Endothelial cell of hepatic sinusoid (primary cell): Measurements from ENCODE around the gene ZDHHC8.
"Not testable (repeated sequence)": the region's sequence is repeated elsewhere in the genome, so short reads cannot be mapped to it uniquely, and the experiment has no call there.

Experiments
- in situ Hi-C: cut with HindIII; loops from 2 replicates; pipeline ENCODE4 v1.10.0; 2017; ENCODE audit warnings: low sequenced_read_pairs

Gene ZDHHC8

DNA sequence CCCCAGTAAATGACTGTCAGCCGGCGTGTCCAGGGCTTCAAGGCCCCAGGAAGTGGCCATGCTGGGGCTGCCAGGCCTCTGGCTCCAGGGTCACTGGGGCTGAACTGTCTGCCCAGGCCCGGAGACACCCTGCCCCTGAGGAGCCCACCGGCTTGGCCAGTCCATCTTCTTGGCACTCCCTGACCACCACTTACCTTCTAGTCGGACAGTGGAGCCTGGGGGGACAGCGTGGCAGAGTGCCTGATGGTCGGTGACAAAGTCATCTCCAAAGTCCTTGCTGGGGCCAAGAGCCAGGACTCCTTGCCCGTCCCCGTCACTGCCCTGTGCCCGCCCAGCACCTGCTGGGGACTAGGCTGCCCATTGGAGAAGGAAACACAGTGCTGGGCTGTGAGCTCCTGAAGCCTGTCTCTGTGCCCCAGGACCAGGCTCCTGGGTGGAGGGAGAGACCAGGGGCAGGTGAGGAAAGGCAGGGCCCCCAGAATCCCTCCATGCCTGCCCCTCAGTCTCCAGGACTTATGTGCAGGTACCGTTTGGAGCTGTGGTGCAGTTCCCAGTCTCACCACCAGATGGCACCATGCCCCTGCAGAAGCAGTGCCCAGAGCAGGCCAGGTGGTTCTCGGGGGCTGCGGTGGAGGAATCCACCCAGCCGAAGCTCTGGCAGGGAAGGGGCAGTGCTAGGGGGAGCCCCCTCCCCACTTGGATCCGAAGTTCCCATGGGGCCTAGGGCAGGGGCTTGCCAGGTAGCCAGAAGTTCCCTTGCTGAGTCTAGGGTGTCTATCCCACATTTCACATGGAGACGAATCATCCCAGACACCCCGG is 25.2 kb downstream of the ZDHHC8 start:
- in situ Hi-C loops, result no loop called here

DNA sequence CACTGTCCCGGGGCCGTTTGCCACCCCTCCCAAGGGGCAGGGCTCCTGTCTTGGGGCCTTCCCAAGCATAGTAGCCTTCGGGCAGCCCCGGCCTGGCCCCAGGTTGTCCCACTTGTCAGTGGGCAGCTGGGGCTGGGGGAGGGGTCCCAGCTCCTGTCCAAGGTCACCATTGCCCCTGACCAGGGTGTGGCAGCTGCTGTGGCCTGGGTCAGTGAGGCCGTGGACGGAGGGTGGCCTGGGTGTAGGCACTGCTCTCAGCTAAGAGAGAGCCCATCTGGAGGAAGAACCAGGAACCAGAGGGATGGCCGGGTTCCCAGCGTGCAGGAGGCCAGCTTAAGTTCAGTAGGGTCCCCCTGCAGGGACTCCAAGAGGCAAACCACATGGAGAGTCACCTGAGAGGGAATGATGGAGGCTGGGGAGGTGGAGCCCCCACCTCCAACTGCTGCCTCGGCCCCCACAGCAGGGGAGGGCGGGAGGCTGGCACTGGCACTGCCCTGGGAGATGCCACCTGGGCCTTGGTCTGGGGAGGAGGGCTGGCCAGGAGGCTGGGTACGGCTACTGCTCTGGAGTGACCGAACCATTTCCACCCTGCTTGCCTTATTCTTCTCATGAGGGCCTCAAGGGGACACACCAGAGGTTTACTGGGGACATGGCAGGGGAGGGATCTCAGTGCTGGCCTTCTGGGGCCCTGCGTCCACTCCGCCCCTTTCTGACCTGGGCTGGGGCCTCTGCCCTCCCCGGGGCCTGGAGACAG is 26.0 kb downstream of the ZDHHC8 start:
- in situ Hi-C loops, result no loop called here

DNA sequence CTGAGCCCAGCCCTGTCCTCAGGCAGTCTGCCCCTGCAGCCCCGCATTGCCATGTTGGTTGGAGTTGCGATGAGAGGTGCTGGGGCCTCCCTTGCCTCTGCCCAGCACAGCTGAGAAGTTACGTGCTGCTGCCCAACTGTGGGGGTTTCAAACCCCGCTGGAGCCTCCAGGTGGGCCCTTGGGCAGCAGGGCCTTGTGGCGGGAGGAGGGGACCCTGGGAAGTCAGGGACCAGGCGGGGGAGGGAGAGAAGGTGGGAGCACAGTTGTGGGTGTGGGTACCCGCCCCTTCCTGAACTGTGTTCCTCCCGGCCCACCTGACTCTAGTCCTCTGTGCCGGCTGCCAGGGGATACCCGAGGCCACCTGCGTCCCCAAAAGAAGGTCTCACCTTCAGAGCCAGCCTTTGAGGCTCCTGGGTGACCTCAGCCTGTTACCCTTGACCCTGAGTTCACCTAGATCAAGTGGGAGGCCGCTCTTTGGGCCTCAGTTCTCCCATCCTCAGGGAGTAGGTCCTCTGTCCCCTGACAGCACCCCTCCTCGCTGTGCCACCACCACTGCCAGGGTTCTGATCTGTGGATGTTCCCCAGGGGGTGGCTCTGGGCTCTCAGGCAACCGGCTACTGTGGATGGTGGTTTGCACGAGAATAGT is 26.9 kb downstream of the ZDHHC8 start:
- in situ Hi-C loops, result no loop called here

DNA sequence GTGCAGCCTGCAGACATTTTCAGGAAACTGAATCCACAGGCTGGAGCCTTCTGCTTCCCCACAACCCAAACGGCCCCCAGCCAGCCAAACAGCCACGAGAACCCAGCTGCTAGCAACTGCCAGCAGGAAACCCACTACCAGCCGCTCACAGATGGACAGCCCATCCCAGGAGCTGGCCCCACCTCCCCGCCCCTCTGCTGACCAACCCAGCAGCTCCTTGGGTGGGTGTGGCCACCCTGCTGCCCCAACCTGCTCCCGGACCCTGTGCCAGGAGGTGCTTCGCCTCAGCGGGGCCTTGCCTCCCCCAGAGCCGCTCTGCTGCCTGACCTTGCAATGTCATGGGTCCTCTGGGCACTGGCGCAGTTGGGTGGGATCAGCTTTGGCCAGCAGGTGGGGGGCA is 27.5 kb downstream of the ZDHHC8 start:
- in situ Hi-C loops, result no loop called here

DNA sequence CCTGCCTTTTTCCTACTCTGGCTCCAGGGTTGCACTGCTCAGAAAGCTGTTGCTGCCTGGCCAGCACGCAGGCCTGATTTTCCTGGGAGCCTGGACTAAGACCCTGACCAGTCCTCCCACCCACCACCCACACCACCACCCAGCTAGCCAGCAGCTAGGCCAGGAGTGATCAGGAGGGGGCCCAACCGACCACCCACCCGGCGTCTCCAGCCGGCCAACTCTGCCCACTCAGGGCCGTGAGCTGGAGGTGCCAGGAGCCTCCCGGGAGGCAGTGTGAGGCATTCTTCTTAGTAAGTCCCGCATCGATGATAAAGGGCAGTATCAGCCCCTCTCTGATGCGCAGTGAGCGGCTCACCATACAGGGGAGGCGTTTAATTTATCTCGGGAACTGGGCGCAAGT is 27.9 kb downstream of the ZDHHC8 start:
- in situ Hi-C loops, result not testable (repeated sequence)

DNA sequence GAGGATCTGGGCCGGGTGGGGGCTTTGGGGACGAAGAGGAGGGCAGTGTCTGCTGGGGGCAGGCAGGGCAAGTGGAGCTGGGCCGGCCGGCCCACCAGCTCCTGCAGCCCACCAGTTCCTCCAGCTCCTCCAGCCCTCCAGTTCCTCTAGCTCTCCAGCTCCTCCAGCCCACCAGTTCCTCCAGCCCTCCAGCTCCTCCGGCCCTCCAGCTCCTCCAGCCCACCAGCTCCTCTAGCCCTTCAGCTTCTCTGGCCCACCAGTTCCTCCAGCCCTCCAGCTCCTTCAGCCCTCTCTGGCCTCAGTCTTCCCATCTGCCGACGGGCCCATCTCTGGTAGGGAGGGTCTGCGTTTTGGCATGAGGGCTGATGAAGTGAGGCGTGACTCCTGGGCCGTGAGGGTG is 28.4 kb downstream of the ZDHHC8 start:
- in situ Hi-C loops, result no loop called here

DNA sequence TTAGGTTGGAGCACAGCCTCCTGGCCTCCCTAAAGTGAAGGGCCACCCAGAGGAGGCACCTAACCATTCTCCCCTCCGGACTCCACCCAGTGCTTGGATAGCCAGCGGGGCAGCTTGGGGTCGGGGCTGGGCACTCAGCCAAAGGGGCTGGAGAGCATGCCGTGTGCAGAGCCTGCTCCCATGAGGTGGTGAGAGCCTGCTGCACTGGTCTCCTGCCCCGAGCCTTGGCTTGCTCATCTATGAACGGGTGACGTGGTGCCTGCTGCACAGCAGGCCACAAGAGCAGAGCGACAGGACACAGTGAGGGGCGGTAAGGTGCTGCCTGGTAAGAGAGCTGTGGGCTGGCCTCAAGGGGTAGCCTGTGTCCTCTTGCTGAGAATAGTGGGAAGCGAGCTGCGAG is 33.3 kb downstream of the ZDHHC8 start:
- in situ Hi-C loops, result no loop called here

DNA sequence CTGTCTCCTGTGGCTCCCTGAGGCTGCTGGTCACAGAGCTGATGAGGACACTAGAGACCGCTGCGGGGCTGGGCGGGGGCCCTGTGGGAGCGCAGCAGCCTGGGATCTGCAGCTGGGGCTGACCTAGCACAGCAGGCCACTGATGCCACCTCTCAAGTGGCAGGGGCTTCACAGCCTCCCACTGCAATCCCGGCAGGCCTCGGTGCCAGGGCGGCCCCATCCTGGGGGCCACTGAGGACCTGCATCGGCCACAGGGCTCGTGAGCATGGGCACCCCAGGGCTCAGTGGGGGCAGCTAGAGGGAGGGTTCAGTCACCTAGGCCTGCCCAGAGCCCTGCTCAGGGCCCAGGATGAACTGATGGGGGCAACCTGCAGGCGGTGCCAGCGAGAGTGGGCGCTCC is 33.8 kb downstream of the ZDHHC8 start:
- in situ Hi-C loops, result no loop called here

DNA sequence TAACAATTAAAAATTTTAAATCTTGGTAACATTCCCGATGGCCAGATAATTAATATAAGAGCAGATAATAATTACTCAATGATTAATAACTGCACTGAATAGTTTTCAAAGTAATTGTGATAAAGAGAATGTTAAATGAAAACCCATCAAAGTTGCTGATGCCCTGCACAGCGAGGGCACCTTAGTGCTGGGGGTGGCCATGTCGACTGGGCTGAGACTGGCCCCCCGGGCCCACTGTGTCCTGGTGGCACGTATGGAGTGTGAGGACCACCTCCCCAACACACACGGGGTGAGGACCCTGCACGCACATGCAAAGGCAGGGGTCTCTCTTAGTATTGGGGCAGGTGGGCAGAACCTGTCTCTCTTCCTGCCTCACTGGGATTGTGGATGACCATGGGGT is 34.3 kb downstream of the ZDHHC8 start:
- in situ Hi-C loops, result no loop called here

DNA sequence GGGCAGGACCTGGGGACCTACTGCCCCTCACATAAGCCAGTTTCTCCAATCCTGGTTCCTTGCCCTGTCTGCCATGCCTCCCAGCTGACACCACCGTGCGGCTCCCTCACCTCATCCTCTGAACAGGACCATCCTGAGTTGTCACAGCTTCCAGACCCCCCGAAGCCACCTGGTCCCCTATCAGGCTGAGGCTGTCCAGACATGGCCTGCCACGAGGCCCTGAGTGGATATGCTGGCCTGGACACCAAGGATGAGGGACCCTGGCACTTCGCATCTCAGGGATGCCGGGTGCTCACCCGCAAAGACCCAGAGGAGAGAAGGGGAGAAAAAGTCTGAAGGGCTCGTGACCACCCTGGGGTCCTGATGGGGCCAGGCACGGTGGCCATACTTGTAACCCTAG is 35.1 kb downstream of the ZDHHC8 start:
- in situ Hi-C loops, result no loop called here

DNA sequence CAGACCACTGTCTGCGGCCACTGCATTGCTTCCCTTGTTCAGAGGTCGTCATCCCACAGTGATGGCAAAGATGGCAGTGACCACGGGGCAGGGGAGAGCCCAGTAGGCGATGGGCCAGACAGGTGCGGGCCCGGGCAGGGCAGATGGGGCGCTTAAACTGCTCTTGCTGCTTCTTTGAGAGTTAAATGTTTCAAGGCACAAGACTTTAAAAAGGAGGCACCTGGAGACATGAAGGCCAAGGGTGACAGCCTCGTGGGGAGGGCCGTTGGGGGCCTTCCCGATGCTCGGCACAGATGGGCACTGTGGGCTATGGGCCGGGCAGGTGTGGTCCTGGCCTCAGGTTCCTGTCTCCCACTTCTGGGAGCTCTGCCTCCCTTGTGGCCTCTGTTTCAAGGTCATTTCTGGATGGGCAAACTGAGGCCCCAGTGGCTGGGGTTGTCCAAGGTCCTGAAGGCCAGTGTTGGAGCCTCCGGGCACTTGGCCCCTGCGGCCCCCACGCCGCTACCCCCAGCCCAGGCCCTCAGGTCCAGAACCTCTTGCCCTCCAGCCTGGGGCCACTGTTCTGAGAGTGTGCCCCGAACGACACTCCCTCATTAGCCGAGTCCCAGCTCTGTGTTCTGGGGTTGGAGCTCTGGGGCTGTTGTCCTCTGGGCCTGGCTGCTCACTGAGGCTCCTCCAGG is 36.2 kb downstream of the ZDHHC8 start:
- in situ Hi-C loops, result no loop called here

DNA sequence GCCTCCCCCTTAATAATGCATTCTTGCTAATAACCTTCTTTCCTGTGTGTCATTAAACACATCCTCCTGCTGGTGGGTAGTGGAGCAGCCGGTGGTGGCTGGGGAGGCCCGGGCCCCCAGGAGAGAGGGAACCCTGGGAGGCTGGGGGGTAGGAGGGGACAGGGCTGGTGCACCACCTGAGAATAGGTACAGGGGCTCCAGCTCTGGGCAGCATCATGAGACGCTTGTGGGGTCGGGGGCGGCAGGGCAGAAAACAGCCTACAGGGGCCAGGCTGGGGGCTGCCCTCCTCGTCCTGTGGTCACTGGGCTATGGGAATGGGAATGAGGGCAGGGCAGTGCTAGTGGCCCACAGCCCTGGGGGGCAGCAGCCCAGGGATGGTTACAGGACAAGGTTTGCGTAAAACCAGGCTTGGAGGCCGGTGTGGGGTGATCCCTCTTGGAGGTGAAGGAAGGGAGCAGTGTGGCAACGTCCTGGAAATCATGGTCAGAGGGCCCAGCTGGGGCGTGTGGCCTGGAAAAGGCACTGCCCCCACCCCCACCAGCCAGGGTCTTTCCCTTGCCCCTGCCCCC is 37.7 kb downstream of the ZDHHC8 start:
- in situ Hi-C loops, result no loop called here

DNA sequence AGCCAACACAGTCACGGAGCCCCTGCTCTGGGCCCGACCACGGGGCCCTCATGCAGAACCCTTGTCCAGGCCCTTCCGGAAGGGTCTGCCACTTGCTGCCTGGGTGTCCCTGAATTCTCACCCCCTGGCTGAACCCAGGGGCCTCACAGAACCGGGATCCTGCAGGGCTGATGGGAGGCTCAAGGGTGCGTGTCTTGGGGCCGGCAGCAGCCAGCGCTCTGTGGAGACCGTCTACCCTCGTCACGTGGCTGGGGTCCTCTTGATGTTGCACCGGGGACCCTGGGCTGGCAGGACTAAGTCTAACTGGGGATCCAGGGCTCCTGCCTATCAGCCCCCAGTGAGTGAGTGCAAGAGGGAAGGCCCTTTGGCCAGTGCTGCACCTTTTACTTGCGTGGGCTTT is 38.6 kb downstream of the ZDHHC8 start:
- in situ Hi-C loops, result loop anchor here (5.0 kb wide), 1 partner anchor 72 kb away; no protein-coding TSS in a partner anchor

DNA sequence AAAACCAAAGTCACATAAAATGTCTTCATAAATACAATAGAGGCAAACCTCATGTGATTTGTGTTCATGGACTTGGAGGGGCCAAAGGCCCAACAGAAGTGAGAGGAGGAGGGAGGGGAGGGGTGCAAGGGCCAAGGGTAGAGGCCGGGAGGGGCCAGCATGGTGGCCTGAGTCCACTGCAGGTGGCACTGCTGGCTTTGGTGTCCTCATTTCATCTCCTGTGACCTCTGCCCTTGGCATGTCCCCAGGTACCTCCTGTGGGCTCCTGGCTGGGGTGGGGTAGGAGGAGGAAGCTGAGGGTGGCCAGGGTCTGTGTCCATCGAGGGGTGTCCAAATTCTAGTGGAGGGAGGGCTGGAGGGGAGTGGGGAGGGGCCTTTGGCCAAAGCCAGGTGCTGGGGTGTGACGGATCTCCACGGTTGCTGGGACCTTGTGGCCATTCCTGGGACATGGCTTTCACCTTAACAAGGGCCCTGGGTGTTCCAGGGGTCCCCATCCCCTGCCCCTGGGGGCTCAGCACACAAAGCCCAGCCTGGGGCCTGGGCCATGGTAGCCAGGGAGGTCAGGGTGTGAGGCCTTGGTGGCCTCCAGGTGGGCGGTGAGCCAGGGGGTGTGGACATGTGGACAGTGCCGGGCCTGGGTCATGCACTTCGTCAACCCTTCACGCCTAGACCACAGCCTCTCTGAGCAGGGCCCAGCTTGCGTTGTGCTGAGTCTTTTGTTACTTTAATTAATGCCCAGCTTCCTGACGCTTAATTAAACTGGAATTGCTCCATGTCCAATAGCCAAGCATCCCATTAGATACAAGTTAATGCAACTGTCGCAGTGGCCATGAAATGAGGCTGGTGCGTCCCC is 39.9 kb downstream of the ZDHHC8 start:
- in situ Hi-C loops, result loop anchor here (5.0 kb wide), 1 partner anchor 71 kb away; no protein-coding TSS in a partner anchor

DNA sequence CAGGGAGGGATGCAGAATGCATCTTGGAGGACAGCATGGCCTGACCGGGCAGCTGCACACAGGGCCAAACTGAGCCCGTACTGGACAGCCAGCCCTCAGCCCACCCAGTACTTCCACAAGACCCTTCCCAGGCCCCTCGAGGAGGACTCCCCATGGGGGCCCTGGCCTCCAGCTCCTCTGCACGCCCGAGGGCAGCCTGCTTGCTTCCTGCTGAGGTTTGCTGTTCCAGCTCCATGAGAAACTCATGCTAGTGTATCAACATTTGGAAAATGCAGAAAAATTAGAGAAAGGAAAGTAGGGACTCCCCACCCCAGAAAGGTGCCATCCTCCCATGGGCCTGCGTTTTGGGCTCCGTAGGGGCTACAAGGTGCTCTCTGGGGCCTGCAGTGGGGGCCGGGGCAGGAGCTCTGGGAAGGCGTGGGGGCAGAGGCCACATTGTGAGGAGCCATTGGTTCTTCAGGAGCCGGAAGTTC is 40.6 kb downstream of the ZDHHC8 start:
- in situ Hi-C loops, result loop anchor here (5.0 kb wide), 1 partner anchor 70 kb away; no protein-coding TSS in a partner anchor

DNA sequence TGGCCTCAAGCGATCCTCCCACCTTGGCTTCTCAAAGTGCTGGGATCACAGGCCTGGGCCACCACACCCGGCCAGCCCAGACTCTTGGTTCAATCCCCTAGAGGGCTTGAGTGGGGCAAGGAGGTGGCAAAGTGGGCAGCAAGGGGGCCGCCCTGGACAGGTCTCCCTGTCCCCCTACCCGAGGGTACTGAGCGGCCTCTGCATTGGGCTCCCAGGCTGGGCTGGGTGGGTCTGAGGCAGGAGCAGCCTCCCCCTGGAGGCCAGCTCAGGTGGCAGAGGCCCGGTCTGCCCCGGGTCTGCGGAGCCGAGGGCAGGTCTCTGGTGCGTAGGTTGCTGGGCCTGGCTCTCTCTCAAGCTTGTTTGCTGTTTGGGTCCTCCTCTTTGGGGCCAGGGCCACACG is 41.6 kb downstream of the ZDHHC8 start:
- in situ Hi-C loops, result loop anchor here (5.0 kb wide), 1 partner anchor 69 kb away; no protein-coding TSS in a partner anchor

DNA sequence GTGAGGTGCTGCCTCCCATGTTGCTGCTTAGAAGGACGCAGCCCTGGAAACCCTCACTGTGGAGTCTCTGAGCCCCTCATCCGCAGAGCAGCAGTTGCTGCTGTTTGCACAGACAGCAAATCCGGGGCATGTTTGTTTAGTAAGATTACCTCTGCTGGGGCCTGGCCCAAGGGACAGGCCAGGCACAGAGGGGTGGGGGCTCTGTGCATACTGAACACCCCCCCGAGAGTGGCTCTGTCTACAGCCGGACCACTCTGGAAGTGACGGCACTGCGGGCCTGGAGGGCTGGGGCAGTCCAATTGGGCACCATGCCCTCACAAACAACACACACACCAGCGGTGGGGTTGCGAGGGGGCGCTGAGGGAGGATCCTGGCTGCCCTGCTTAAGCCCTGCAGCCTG is 42.2 kb downstream of the ZDHHC8 start:
- in situ Hi-C loops, result loop anchor here (5.0 kb wide), 1 partner anchor 69 kb away; no protein-coding TSS in a partner anchor

DNA sequence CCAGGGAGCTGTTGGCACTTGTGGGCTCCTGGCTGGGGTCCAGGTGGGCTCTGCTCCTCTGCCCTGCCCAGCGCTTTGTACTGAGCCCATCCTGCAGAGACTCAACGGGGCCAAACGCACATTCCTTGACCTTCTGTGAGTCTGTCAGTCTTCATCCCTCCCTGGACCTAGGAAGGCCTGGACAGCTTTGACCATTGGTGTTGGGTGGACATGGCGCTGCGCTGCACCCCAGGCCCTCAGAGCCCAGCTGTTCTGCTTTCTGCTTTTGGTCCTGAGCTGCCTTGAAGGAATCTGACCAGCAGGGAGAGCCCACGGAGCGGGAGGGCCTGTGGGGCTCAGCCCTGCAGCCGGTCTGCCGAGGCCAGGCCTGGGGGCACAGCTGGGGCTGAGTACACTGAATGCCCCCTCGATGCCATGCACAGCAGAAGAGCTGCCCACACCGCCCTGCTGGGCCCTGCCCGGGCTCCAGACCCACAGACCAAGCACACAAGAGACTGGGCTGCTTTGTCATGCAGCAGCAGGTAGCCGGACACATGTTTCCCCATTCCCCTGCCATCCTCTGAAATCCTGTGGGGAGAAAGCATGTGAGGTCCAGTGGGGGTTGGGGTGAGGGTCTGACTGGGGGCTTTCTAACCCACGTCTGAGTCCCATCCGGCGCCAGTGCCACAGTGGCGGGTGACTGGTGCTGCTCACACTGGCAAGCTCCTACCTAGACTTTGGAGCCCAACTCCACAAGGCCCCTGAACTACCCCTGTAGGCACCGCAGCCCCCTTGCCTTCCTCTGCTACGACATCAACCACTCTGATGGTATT is 43.4 kb downstream of the ZDHHC8 start:
- in situ Hi-C loops, result loop anchor here (5.0 kb wide), 1 partner anchor 67 kb away; no protein-coding TSS in a partner anchor

DNA sequence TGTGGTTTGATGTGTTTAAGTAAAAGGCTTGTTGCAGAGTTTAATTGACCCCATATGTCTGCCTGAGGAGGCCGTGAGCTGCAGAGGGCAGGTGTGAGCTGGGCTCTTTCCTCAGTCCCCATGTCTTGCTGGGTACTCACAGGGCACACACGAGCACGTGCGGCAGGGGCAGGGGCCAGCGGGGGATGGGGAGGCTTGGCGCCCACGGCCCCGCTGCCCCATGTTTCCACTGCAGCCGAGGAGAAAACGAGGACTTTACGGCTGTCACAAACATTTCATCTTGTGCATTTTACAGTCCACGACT is 43.9 kb downstream of the ZDHHC8 start:
- in situ Hi-C loops, result no loop called here
